Fibroblast of the aortic adventitia (primary cell): ENCODE results near the gene C12orf60. TPM values are rescaled to one million over a fixed set of nuclear protein-coding genes. Genes with fewer than 3 reads are reported as not detected.

Experiments
- DNase-seq: peaks from one replicate; pipeline ENCODE4 v3.0.0-alpha.2; 2010; ENCODE audit warnings: low read depth
- H3K4me3 ChIP-seq: 2 replicates; pipeline ENCODE4 v1.5.1; 2011; ENCODE audit warnings: low read depth, mild to moderate bottlenecking, control low read depth, low read length, moderate library complexity
- CTCF ChIP-seq: IDR thresholded peaks from 2 replicates; pipeline ENCODE4 v1.5.1; 2011; ENCODE audit warnings: mild to moderate bottlenecking, low read length, control low read depth, inconsistent platforms; ENCODE audit not compliant: insufficient read depth
- total RNA-seq: library from RNA; depleted of rRNA; stranded (reverse); fragments of >200 nt; gene quantifications from 2 replicates; pipeline ENCODE4 v1.2.3, GENCODE V29; 2012; ENCODE audit warnings: low replicate concordance

C12orf60 gene
- total RNA-seq, 1 donor, result 0.99 TPM

- DNase-seq, result no peak
- TF ChIP-seq CTCF, result no peak
- H3K4me3 ChIP-seq, result no peak overlapping the region
Observed at GRCh38 chr12:14779834-14780233, 23.6 kb upstream of the C12orf60 start.

DNA sequence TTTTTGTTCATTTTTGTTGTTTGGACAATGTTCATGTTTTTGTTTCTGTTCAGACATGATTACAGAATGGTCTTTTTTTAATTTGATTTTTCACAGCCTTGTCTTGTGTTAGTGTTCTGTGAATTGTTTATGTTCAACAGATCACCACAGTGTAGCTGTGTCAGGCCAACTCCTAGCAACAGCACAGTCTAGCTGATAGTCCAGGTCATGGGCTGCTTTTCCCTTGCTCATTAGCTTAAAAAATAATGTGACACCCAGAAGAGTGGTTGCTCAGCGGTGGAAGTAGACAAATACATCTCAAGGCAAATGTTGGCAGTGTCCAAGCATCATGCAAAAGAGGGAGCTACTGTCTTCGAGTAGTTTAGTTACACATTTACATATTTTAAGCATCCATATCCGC, 22.6 kb upstream of the C12orf60 start:
- no peak for DNase-seq
- no peak overlapping the region for H3K4me3 ChIP-seq
- TF ChIP-seq CTCF, result no peak

- DNase-seq, result no peak
- H3K4me3 ChIP-seq, result no peak overlapping the region
- no peak for TF ChIP-seq CTCF
Observed at GRCh38 chr12:14781563-14781962, 21.9 kb upstream of the C12orf60 start.

DNA sequence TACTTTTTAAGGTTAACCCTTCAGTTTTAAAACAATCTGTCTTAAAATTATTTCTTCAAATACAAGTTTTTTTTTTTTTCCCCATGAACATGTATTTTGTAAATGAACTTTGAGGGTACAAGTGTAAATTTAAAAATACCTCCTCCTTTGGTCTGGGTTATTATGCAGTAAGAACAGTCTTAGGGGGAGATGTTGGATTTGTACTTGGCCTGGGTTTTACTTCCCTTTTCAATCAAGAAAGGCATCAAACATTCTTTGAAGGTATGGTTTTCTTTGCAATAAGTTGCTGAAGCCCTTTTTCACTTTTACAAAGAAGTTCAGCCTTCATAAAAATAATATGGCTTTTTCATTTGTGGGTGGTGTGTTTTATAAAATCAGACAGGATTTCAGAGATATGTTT, 20.7 kb upstream of the C12orf60 start:
- TF ChIP-seq CTCF, result no peak
- no peak for DNase-seq
- H3K4me3 ChIP-seq, result no peak overlapping the region

DNA sequence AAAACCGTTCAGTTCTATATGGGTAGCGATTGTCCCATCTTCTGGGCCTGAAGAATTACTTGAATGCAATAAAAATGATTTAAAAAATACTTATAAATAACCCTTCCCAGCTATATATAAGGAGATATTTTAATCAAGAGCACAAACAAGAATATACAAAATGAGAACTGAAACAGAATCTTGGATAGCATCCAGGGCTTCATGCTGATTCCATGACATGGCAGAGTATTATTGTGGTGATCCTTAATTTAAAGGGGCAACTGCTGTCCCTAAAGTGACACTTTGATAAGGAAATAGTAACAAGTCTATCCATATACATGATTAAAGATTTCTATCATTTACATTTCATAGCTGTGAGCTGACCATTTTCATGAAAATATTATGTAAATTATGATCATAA, 19.0 kb upstream of the C12orf60 start:
- no peak overlapping the region for H3K4me3 ChIP-seq
- no peak for DNase-seq
- TF ChIP-seq CTCF, result no peak

DNA sequence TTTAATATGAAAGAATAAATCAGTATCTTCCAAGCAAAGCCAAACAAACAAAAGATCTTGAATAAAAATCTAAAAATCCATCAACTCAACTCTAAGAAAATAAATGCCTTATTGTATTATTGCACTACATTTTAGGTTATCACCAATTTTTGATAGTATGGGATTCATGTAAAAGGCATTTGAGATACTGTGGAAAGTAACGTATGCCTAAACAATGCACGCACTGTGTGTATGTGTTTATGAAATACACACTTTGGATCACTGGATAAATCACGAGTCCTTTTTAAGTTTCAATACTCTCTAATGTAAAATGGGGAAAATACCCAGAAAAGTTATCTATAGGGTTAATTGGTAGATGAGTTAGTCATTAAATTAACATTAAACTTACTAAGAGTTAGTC, 17.9 kb upstream of the C12orf60 start:
- DNase-seq, result no peak
- TF ChIP-seq CTCF, result no peak
- no peak overlapping the region for H3K4me3 ChIP-seq

DNA sequence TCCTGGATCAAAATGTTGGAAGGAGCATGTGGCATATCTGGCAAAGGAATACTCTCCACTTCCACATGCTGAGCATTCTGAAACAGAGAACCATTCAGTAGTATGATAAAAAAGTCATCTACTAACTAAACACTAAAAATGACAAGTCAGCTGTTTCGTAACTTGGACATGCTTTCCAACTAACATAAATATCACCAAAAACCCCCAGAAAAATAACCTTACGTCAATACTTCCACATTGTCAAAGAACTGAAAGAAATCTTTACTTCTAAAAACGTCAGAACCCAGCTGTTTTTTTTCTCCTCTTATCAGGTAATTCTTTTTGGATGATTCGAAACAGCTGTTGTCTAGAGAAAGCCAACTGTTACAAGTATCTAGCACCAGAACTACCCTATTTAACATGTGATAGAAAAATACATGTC, 8.4 kb upstream of the C12orf60 start:
- H3K4me3 ChIP-seq, result no peak overlapping the region
- TF ChIP-seq CTCF, result no peak
- DNase-seq, result peak; percentile 90
